Activated CD8-positive, alpha-beta memory T cell treated with anti-CD3 and anti-CD28 coated beads for 24 hours (primary cell): ENCODE data around the gene NCAM1.
"Not testable (repeated sequence)": the region's sequence is repeated elsewhere in the genome, so short reads cannot be mapped to it uniquely, and the experiment has no call there.

Experiments
- DNase-seq: peaks from one replicate; pipeline ENCODE4 v3.0.0-alpha.2; 2020

Gene NCAM1

GRCh38 chr11:112961146-112961668, at the start of gene NCAM1:
TSS of gene NCAM1 (plus strand) at chr11:112961420.
- peak; percentile 63 for DNase-seq

GRCh38 chr11:112922606-112923005, 38.6 kb upstream of the NCAM1 start:
- DNase-seq, result no peak

- DNase-seq, result not testable (repeated sequence)
These were observed 36.4 kb upstream of the NCAM1 start for GRCh38 chr11:112924836-112925235.

- no peak for DNase-seq
These were observed 35.5 kb upstream of the NCAM1 start for GRCh38 chr11:112925516-112926310.

GRCh38 chr11:112928136-112928535, 33.1 kb upstream of the NCAM1 start:
- DNase-seq, result no peak

- DNase-seq, result no peak
These were observed 31.8 kb upstream of the NCAM1 start for GRCh38 chr11:112929432-112929831.

- no peak for DNase-seq
These were observed 29.5 kb upstream of the NCAM1 start for GRCh38 chr11:112931703-112932102.

GRCh38 chr11:112932593-112932992, 28.6 kb upstream of the NCAM1 start:
- DNase-seq, result no peak

- no peak for DNase-seq
These were observed 27.2 kb upstream of the NCAM1 start for GRCh38 chr11:112933970-112934369.

- DNase-seq, result no peak
These were observed 20.1 kb upstream of the NCAM1 start for GRCh38 chr11:112941104-112941503.

GRCh38 chr11:112942966-112943643, 18.1 kb upstream of the NCAM1 start:
- DNase-seq, result no peak

GRCh38 chr11:112946866-112947265, 14.4 kb upstream of the NCAM1 start:
- no peak for DNase-seq

GRCh38 chr11:112949781-112950575, 11.2 kb upstream of the NCAM1 start:
- no peak for DNase-seq

GRCh38 chr11:112958670-112959069, 2.5 kb upstream of the NCAM1 start:
- DNase-seq, result no peak

- DNase-seq, result peak; percentile 56
These were observed 745 bp downstream of the NCAM1 start for GRCh38 chr11:112961751-112962578.

- no peak for DNase-seq
These were observed 1.6 kb downstream of the NCAM1 start for GRCh38 chr11:112962579-112963367.

- DNase-seq, result no peak
These were observed 2.2 kb downstream of the NCAM1 start for GRCh38 chr11:112963368-112963955.

- DNase-seq, result no peak
These were observed 4.4 kb downstream of the NCAM1 start for GRCh38 chr11:112965656-112966055.

GRCh38 chr11:112966561-112966960, 5.3 kb downstream of the NCAM1 start:
- no peak for DNase-seq

GRCh38 chr11:112967082-112967481, 5.9 kb downstream of the NCAM1 start:
- DNase-seq, result no peak
